ENCODE data around the gene AFF2.

AFF2 gene

GRCh38 chrX:148536961-148537360, 36.5 kb downstream of the AFF2 start:
- no peaks in the 10 kb centered on the region for H3K27me3 ChIP-seq (ENCODE audit: control insufficient read depth, insufficient read depth, low read length)
- no peaks in the 10 kb centered on the region for H3K9me3 ChIP-seq (ENCODE audit: control insufficient read depth, insufficient read depth, low read length)
- peaks cover 24% of the 10 kb centered on the region for H3K4me1 ChIP-seq (ENCODE audit: control insufficient read depth, insufficient read depth, low read length)
- H3K36me3 ChIP-seq (ENCODE audit: control insufficient read depth, insufficient read depth, low read length), result no peaks in the 10 kb centered on the region
- H3K4me3 ChIP-seq (ENCODE audit: low read depth, low read length), result no peak overlapping the region
- no peak overlapping the region for H3K9ac ChIP-seq (ENCODE audit: low read depth, low read length)
- H3K27ac ChIP-seq (ENCODE audit: low read depth, low read length), result peak overlapping the region; percentile 5

GRCh38 chrX:148537556-148538182, 37.3 kb downstream of the AFF2 start:
- Histone ChIP-seq H3K27ac (ENCODE audit: low read depth, low read length) (no peak overlapping the region), H3K9ac (ENCODE audit: low read depth, low read length) (no peak overlapping the region), H3K36me3 (ENCODE audit: control insufficient read depth, insufficient read depth, low read length) (no peaks in the 10 kb centered on the region), H3K4me3 (ENCODE audit: low read depth, low read length) (no peak overlapping the region), H3K4me1 (ENCODE audit: control insufficient read depth, insufficient read depth, low read length) (peaks cover 29% of the 10 kb centered on the region), H3K27me3 (ENCODE audit: control insufficient read depth, insufficient read depth, low read length) (no peaks in the 10 kb centered on the region), H3K9me3 (ENCODE audit: control insufficient read depth, insufficient read depth, low read length) (no peaks in the 10 kb centered on the region)

GRCh38 chrX:148538582-148538981, 38.2 kb downstream of the AFF2 start:
- H3K27me3 ChIP-seq (ENCODE audit: control insufficient read depth, insufficient read depth, low read length), result no peaks in the 10 kb centered on the region
- no peaks in the 10 kb centered on the region for H3K36me3 ChIP-seq (ENCODE audit: control insufficient read depth, insufficient read depth, low read length)
- H3K9me3 ChIP-seq (ENCODE audit: control insufficient read depth, insufficient read depth, low read length), result no peaks in the 10 kb centered on the region
- no peak overlapping the region for H3K4me3 ChIP-seq (ENCODE audit: low read depth, low read length)
- no peak overlapping the region for H3K27ac ChIP-seq (ENCODE audit: low read depth, low read length)
- H3K9ac ChIP-seq (ENCODE audit: low read depth, low read length), result no peak overlapping the region
- peaks cover 38% of the 10 kb centered on the region for H3K4me1 ChIP-seq (ENCODE audit: control insufficient read depth, insufficient read depth, low read length)

- Histone ChIP-seq H3K27me3 (ENCODE audit: control insufficient read depth, insufficient read depth, low read length) (no peaks in the 10 kb centered on the region), H3K4me3 (ENCODE audit: low read depth, low read length) (no peak overlapping the region), H3K9me3 (ENCODE audit: control insufficient read depth, insufficient read depth, low read length) (no peaks in the 10 kb centered on the region), H3K4me1 (ENCODE audit: control insufficient read depth, insufficient read depth, low read length) (peaks cover 48% of the 10 kb centered on the region), H3K27ac (ENCODE audit: low read depth, low read length) (no peak overlapping the region), H3K36me3 (ENCODE audit: control insufficient read depth, insufficient read depth, low read length) (no peaks in the 10 kb centered on the region), H3K9ac (ENCODE audit: low read depth, low read length) (no peak overlapping the region)
These were observed 39.7 kb downstream of the AFF2 start for GRCh38 chrX:148540114-148540513.

GRCh38 chrX:148540671-148541583, 40.5 kb downstream of the AFF2 start:
- no peak overlapping the region for H3K4me3 ChIP-seq (ENCODE audit: low read depth, low read length)
- H3K9ac ChIP-seq (ENCODE audit: low read depth, low read length), result no peak overlapping the region
- no peaks in the 10 kb centered on the region for H3K27me3 ChIP-seq (ENCODE audit: control insufficient read depth, insufficient read depth, low read length)
- peaks cover 48% of the 10 kb centered on the region for H3K4me1 ChIP-seq (ENCODE audit: control insufficient read depth, insufficient read depth, low read length)
- H3K27ac ChIP-seq (ENCODE audit: low read depth, low read length), result no peak overlapping the region
- no peaks in the 10 kb centered on the region for H3K9me3 ChIP-seq (ENCODE audit: control insufficient read depth, insufficient read depth, low read length)
- no peaks in the 10 kb centered on the region for H3K36me3 ChIP-seq (ENCODE audit: control insufficient read depth, insufficient read depth, low read length)

- Histone ChIP-seq H3K36me3 (ENCODE audit: control insufficient read depth, insufficient read depth, low read length) (no peaks in the 10 kb centered on the region), H3K27ac (ENCODE audit: low read depth, low read length) (no peak overlapping the region), H3K27me3 (ENCODE audit: control insufficient read depth, insufficient read depth, low read length) (no peaks in the 10 kb centered on the region), H3K9me3 (ENCODE audit: control insufficient read depth, insufficient read depth, low read length) (no peaks in the 10 kb centered on the region), H3K4me1 (ENCODE audit: control insufficient read depth, insufficient read depth, low read length) (peaks cover 48% of the 10 kb centered on the region), H3K4me3 (ENCODE audit: low read depth, low read length) (no peak overlapping the region), H3K9ac (ENCODE audit: low read depth, low read length) (no peak overlapping the region)
These were observed 41.1 kb downstream of the AFF2 start for GRCh38 chrX:148541584-148541940.

- no peak overlapping the region for H3K27ac ChIP-seq (ENCODE audit: low read depth, low read length)
These were observed 42.3 kb downstream of the AFF2 start for GRCh38 chrX:148542481-148543255.

GRCh38 chrX:148552775-148553174, 52.4 kb downstream of the AFF2 start:
- H3K4me1 ChIP-seq (ENCODE audit: control insufficient read depth, insufficient read depth, low read length), result peaks cover 7% of the 10 kb centered on the region
- no peak overlapping the region for H3K27ac ChIP-seq (ENCODE audit: low read depth, low read length)
- no peaks in the 10 kb centered on the region for H3K27me3 ChIP-seq (ENCODE audit: control insufficient read depth, insufficient read depth, low read length)
- no peaks in the 10 kb centered on the region for H3K9me3 ChIP-seq (ENCODE audit: control insufficient read depth, insufficient read depth, low read length)
- no peaks in the 10 kb centered on the region for H3K36me3 ChIP-seq (ENCODE audit: control insufficient read depth, insufficient read depth, low read length)
- H3K9ac ChIP-seq (ENCODE audit: low read depth, low read length), result no peak overlapping the region
- no peak overlapping the region for H3K4me3 ChIP-seq (ENCODE audit: low read depth, low read length)

More at GRCh38 chrX:148542481-148543255, 42.3 kb downstream of the AFF2 start:
- Histone ChIP-seq H3K36me3 (ENCODE audit: control insufficient read depth, insufficient read depth, low read length) (no peaks in the 10 kb centered on the region), H3K9me3 (ENCODE audit: control insufficient read depth, insufficient read depth, low read length) (no peaks in the 10 kb centered on the region), H3K27me3 (ENCODE audit: control insufficient read depth, insufficient read depth, low read length) (no peaks in the 10 kb centered on the region), H3K4me3 (ENCODE audit: low read depth, low read length) (no peak overlapping the region), H3K9ac (ENCODE audit: low read depth, low read length) (no peak overlapping the region), H3K4me1 (ENCODE audit: control insufficient read depth, insufficient read depth, low read length) (peaks cover 40% of the 10 kb centered on the region)

GRCh38 chrX:148555101-148555500, 54.7 kb downstream of the AFF2 start:
- no peak overlapping the region for H3K9ac ChIP-seq (ENCODE audit: low read depth, low read length)
- H3K4me1 ChIP-seq (ENCODE audit: control insufficient read depth, insufficient read depth, low read length), result peaks cover 7% of the 10 kb centered on the region
- H3K27me3 ChIP-seq (ENCODE audit: control insufficient read depth, insufficient read depth, low read length), result no peaks in the 10 kb centered on the region
- no peaks in the 10 kb centered on the region for H3K9me3 ChIP-seq (ENCODE audit: control insufficient read depth, insufficient read depth, low read length)
- H3K27ac ChIP-seq (ENCODE audit: low read depth, low read length), result no peak overlapping the region
- H3K4me3 ChIP-seq (ENCODE audit: low read depth, low read length), result no peak overlapping the region
- no peaks in the 10 kb centered on the region for H3K36me3 ChIP-seq (ENCODE audit: control insufficient read depth, insufficient read depth, low read length)

GRCh38 chrX:148555571-148556243, 55.3 kb downstream of the AFF2 start:
- Histone ChIP-seq H3K9me3 (ENCODE audit: control insufficient read depth, insufficient read depth, low read length) (no peaks in the 10 kb centered on the region), H3K9ac (ENCODE audit: low read depth, low read length) (no peak overlapping the region)

More at GRCh38 chrX:148555571-148556243, 55.3 kb downstream of the AFF2 start:
- H3K4me1 ChIP-seq (ENCODE audit: control insufficient read depth, insufficient read depth, low read length), result peaks cover 7% of the 10 kb centered on the region
- no peaks in the 10 kb centered on the region for H3K27me3 ChIP-seq (ENCODE audit: control insufficient read depth, insufficient read depth, low read length)
- no peak overlapping the region for H3K4me3 ChIP-seq (ENCODE audit: low read depth, low read length)
- no peaks in the 10 kb centered on the region for H3K36me3 ChIP-seq (ENCODE audit: control insufficient read depth, insufficient read depth, low read length)
- H3K27ac ChIP-seq (ENCODE audit: low read depth, low read length), result no peak overlapping the region
